IPS-18a (cell line): Measurements from ENCODE around the gene CYBC1.
"Not testable (repeated sequence)": the region's sequence is repeated elsewhere in the genome, so short reads cannot be mapped to it uniquely, and the experiment has no call there.

Experiments
- H3K27ac ChIP-seq: one replicate; pipeline ENCODE4 v1.5.1; 2013; ENCODE audit warnings: low read length
- H3K27me3 ChIP-seq: one replicate; pipeline ENCODE4 v1.6.1; 2013; ENCODE audit warnings: mild to moderate bottlenecking, low read length; ENCODE audit not compliant: control insufficient read depth, insufficient read depth
- H3K36me3 ChIP-seq: one replicate; pipeline ENCODE4 v1.6.1; 2013; ENCODE audit warnings: low read depth, low read length; ENCODE audit not compliant: control insufficient read depth
- H3K4me1 ChIP-seq: one replicate; pipeline ENCODE4 v1.6.1; 2013; ENCODE audit warnings: low read depth, low read length; ENCODE audit not compliant: control insufficient read depth
- H3K4me3 ChIP-seq: one replicate; pipeline ENCODE4 v1.5.1; 2013; ENCODE audit warnings: low read length
- H3K9ac ChIP-seq: one replicate; pipeline ENCODE4 v1.6.1; 2013; ENCODE audit warnings: mild to moderate bottlenecking, low read length, moderate library complexity
- H3K9me3 ChIP-seq: one replicate; pipeline ENCODE4 v1.6.1; 2013; ENCODE audit warnings: low read depth, low read length; ENCODE audit not compliant: control insufficient read depth

The CYBC1 gene

GRCh38 chr17:82474223-82475010, 23.9 kb upstream of the CYBC1 start:
- H3K27ac ChIP-seq = no peak overlapping the region
- H3K9me3 ChIP-seq = no peaks in the 10 kb centered on the region
- H3K27me3 ChIP-seq = no peaks in the 10 kb centered on the region
- H3K4me3 ChIP-seq = no peak overlapping the region
- no peak overlapping the region for H3K9ac ChIP-seq
- H3K36me3 ChIP-seq = peaks cover 28% of the 10 kb centered on the region
- no peaks in the 10 kb centered on the region for H3K4me1 ChIP-seq

GRCh38 chr17:82470065-82470464, 19.5 kb upstream of the CYBC1 start:
- Histone ChIP-seq H3K9ac (no peak overlapping the region), H3K36me3 (peaks cover 42% of the 10 kb centered on the region), H3K27ac (no peak overlapping the region), H3K4me1 (no peaks in the 10 kb centered on the region), H3K4me3 (no peak overlapping the region), H3K27me3 (no peaks in the 10 kb centered on the region), H3K9me3 (no peaks in the 10 kb centered on the region)

GRCh38 chr17:82468692-82469091, 18.1 kb upstream of the CYBC1 start:
- no peak overlapping the region for H3K9ac ChIP-seq
- H3K9me3 ChIP-seq = no peaks in the 10 kb centered on the region
- no peak overlapping the region for H3K4me3 ChIP-seq
- no peaks in the 10 kb centered on the region for H3K27me3 ChIP-seq
- H3K4me1 ChIP-seq = no peaks in the 10 kb centered on the region
- H3K27ac ChIP-seq = no peak overlapping the region
- peaks cover 45% of the 10 kb centered on the region for H3K36me3 ChIP-seq

- H3K9ac ChIP-seq = no peak overlapping the region
- H3K36me3 ChIP-seq = peaks cover 66% of the 10 kb centered on the region
- no peaks in the 10 kb centered on the region for H3K4me1 ChIP-seq
- H3K9me3 ChIP-seq = no peaks in the 10 kb centered on the region
- no peak overlapping the region for H3K27ac ChIP-seq
- H3K27me3 ChIP-seq = no peaks in the 10 kb centered on the region
- no peak overlapping the region for H3K4me3 ChIP-seq
These were observed 14.6 kb upstream of the CYBC1 start for GRCh38 chr17:82465023-82465603.

GRCh38 chr17:82464567-82464929, 14.0 kb upstream of the CYBC1 start:
- H3K9me3 ChIP-seq = no peaks in the 10 kb centered on the region
- H3K4me3 ChIP-seq = no peak overlapping the region
- peaks cover 62% of the 10 kb centered on the region for H3K36me3 ChIP-seq
- H3K9ac ChIP-seq = no peak overlapping the region
- H3K4me1 ChIP-seq = no peaks in the 10 kb centered on the region
- H3K27ac ChIP-seq = no peak overlapping the region
- H3K27me3 ChIP-seq = no peaks in the 10 kb centered on the region

GRCh38 chr17:82463925-82464566, 13.5 kb upstream of the CYBC1 start:
- Histone ChIP-seq H3K9ac (no peak overlapping the region), H3K27ac (no peak overlapping the region), H3K9me3 (no peaks in the 10 kb centered on the region), H3K27me3 (no peaks in the 10 kb centered on the region), H3K36me3 (peaks cover 57% of the 10 kb centered on the region), H3K4me3 (no peak overlapping the region), H3K4me1 (no peaks in the 10 kb centered on the region)

- no peak overlapping the region for H3K4me3 ChIP-seq
- no peak overlapping the region for H3K27ac ChIP-seq
- H3K4me1 ChIP-seq = no peaks in the 10 kb centered on the region
- peaks cover 51% of the 10 kb centered on the region for H3K36me3 ChIP-seq
- H3K9me3 ChIP-seq = no peaks in the 10 kb centered on the region
- H3K27me3 ChIP-seq = no peaks in the 10 kb centered on the region
- no peak overlapping the region for H3K9ac ChIP-seq
These were observed 12.8 kb upstream of the CYBC1 start for GRCh38 chr17:82463391-82463790.

- Histone ChIP-seq H3K27ac (no peak overlapping the region), H3K9me3 (no peaks in the 10 kb centered on the region), H3K4me1 (no peaks in the 10 kb centered on the region), H3K27me3 (no peaks in the 10 kb centered on the region), H3K9ac (no peak overlapping the region), H3K4me3 (no peak overlapping the region), H3K36me3 (peaks cover 48% of the 10 kb centered on the region)
These were observed 11.4 kb upstream of the CYBC1 start for GRCh38 chr17:82461827-82462524.

GRCh38 chr17:82459936-82460335, 9.4 kb upstream of the CYBC1 start:
- not testable (repeated sequence) for H3K9ac ChIP-seq, H3K4me3 ChIP-seq, H3K27me3 ChIP-seq, H3K27ac ChIP-seq, H3K4me1 ChIP-seq, H3K9me3 ChIP-seq
- peaks cover 34% of the 10 kb centered on the region for H3K36me3 ChIP-seq

- H3K4me1 ChIP-seq = no peaks in the 10 kb centered on the region
- H3K4me3 ChIP-seq = peak overlapping the region; percentile 83
- no peaks in the 10 kb centered on the region for H3K27me3 ChIP-seq
- no peaks in the 10 kb centered on the region for H3K9me3 ChIP-seq
- peaks cover 24% of the 10 kb centered on the region for H3K36me3 ChIP-seq
- no peak overlapping the region for H3K27ac ChIP-seq
- H3K9ac ChIP-seq = peak overlapping the region; percentile 67
These were observed 8.4 kb upstream of the CYBC1 start for GRCh38 chr17:82458885-82459424.

- Histone ChIP-seq H3K9ac (peak within 1 kb of the TSS; percentile 82), H3K9me3 (no peaks in the 10 kb centered on the region), H3K4me3 (peak within 1 kb of the TSS; percentile 83), H3K4me1 (no peaks in the 10 kb centered on the region), H3K27ac (no peak within 1 kb of the TSS), H3K27me3 (no peaks in the 10 kb centered on the region), H3K36me3 (peaks cover 21% of the 10 kb centered on the region)
These were observed 7.8 kb upstream of the CYBC1 start, which contains the start of gene NARF for GRCh38 chr17:82458179-82458884. Gene NARF (plus strand): TSS chr17:82458741. CDS start chr17:82458804, 63 bp downstream.
